Measurements from ENCODE around the gene DBN1. TPM values are rescaled to one million over a fixed set of nuclear protein-coding genes. Genes with fewer than 3 reads are reported as not detected.

The DBN1 gene
- polyA plus RNA-seq, 1 of the 3 experiments (the other 2 are of a cell fraction), result 244 TPM

DNA sequence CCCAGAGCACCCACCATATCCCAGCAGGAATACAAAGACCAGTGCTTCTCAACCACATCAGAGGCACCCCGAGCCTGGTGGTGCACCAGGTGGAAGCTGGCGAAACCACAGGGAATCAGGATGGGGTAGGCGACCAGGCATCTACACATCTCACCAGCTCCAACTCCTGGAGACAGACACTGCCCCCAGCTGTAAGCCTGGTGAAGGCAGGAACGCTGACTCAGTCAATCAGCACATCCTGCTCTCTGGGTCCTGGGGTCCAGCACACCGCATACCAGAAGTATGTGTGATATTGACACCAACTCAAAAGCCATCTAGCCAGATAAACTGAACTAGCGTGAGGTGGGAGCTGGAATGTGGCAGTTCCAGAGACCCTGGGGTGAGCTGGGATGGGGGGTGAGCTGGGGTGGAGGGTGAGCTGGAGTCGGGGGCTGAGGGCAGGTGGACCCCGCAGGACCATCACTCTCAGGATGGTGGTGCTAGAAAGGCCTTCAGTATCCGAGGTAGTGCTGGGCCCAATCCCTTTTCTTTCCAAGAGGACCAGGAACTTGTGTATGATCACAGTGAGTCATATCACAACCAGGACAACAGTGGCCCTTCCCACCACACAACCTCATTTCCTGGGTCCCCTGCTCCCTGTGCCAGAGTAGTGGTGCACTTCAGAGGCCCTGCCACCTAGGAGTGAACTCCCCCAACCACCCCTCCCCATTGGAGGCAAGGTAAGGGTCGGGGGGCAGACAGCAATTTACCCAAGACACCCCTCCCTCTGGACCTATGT, 2.5 kb downstream of the DBN1 start (continued):
- TF ChIP-seq, protein P1, sequence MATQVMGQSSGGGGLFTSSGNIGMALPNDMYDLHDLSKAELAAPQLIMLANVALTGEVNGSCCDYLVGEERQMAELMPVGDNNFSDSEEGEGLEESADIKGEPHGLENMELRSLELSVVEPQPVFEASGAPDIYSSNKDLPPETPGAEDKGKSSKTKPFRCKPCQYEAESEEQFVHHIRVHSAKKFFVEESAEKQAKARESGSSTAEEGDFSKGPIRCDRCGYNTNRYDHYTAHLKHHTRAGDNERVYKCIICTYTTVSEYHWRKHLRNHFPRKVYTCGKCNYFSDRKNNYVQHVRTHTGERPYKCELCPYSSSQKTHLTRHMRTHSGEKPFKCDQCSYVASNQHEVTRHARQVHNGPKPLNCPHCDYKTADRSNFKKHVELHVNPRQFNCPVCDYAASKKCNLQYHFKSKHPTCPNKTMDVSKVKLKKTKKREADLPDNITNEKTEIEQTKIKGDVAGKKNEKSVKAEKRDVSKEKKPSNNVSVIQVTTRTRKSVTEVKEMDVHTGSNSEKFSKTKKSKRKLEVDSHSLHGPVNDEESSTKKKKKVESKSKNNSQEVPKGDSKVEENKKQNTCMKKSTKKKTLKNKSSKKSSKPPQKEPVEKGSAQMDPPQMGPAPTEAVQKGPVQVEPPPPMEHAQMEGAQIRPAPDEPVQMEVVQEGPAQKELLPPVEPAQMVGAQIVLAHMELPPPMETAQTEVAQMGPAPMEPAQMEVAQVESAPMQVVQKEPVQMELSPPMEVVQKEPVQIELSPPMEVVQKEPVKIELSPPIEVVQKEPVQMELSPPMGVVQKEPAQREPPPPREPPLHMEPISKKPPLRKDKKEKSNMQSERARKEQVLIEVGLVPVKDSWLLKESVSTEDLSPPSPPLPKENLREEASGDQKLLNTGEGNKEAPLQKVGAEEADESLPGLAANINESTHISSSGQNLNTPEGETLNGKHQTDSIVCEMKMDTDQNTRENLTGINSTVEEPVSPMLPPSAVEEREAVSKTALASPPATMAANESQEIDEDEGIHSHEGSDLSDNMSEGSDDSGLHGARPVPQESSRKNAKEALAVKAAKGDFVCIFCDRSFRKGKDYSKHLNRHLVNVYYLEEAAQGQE (IDR thresholded peaks at IDR 0.05; ENCODE audit: low read depth, low read length), result no peak
- TF ChIP-seq POLR2AphosphoS5 (IDR thresholded peaks at IDR 0.05; ENCODE audit: low read depth, low read length), result no peak
- no peak for TF ChIP-seq ELF1 (IDR thresholded peaks at IDR 0.05)
- TF ChIP-seq, protein P2, sequence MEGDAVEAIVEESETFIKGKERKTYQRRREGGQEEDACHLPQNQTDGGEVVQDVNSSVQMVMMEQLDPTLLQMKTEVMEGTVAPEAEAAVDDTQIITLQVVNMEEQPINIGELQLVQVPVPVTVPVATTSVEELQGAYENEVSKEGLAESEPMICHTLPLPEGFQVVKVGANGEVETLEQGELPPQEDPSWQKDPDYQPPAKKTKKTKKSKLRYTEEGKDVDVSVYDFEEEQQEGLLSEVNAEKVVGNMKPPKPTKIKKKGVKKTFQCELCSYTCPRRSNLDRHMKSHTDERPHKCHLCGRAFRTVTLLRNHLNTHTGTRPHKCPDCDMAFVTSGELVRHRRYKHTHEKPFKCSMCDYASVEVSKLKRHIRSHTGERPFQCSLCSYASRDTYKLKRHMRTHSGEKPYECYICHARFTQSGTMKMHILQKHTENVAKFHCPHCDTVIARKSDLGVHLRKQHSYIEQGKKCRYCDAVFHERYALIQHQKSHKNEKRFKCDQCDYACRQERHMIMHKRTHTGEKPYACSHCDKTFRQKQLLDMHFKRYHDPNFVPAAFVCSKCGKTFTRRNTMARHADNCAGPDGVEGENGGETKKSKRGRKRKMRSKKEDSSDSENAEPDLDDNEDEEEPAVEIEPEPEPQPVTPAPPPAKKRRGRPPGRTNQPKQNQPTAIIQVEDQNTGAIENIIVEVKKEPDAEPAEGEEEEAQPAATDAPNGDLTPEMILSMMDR (IDR thresholded peaks at IDR 0.05), result no peak

DNA sequence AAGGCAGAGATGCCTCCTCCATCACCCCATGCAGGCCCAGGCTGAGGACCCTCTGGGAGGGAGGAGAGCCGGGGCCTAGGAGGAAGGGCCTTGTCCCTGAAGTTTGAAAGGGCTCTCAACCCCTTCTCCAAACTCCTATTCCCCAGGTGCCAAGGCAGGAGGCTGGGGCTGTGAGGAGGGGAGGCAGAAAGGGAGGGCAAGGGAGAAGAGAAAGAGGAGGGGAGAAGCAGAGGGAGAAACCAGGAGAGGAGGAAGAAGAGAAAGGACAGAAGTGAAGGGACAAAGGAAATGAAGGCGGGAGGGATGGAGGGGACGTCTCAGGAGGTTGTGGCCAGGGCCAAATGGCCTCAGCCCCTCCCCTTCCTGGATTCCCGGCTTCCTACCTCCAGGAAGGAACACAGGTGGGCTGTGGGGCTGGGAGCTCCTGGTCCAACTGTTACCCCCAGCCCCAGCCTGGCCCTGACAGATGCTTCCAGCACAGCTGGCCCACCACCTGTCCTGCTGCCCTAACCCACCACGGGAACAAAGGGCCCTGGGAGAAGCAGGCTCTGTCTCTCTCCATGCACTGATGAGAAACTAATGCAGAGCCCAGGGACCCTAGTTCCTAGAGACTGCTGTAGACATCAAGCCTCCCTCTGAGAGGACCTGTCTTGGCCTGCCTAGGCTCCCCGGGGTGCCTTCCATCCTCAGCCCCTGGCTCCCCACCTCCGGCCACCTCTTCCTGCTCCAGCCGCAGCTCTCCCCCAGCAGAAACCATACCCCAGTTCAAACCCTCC, 3.5 kb downstream of the DBN1 start:
- no peak for DNase-seq
- Histone ChIP-seq H3K4me2 (peak overlapping the region; percentile 100), H4K20me1 (ENCODE audit: insufficient read depth) (peaks cover 61% of the 10 kb centered on the region), H3K79me2 (ENCODE audit: insufficient read depth) (peaks cover 67% of the 10 kb centered on the region), H3K27ac (ENCODE audit: low read depth in 2 of 2, low read length in 1 of 2) (peak overlapping the region; percentile 38 to 47; a peak in 3 of 4 replicates), H2AFZ (ENCODE audit: low read depth) (no peak overlapping the region), H3F3A (replicated peaks; ENCODE audit: insufficient read depth) (peaks cover 20% of the 10 kb centered on the region), H3K27me3 (ENCODE audit: insufficient read depth) (no peaks in the 10 kb centered on the region), H3K4me3 (ENCODE audit: low read depth in 2 of 2, low read length in 1 of 2) (peak overlapping the region in 1 of 2 experiments; percentile 6; a peak in 2 of 4 replicates), H3K9me2 (no peaks in the 10 kb centered on the region), H3K36me3 (replicated peaks in 1 of 2; ENCODE audit: control insufficient read depth in 1 of 2, insufficient read depth in 2 of 2, low read length in 1 of 2) (peaks cover 28 to 49% of the 10 kb centered on the region in 2 experiments), H3K4me1 (ENCODE audit: control insufficient read depth in 1 of 2, insufficient read depth in 2 of 2, low read depth in 1 of 2, low read length in 1 of 2) (peaks cover 35 to 48% of the 10 kb centered on the region in 2 experiments; a peak in 3 of 4 replicates), H3K9me3 (no peaks in the 10 kb centered on the region), H3K9ac (peak overlapping the region; percentile 46; the same call in 1 of the 2 replicates)
- 81% methylated on average over 8 of the region's 8 CpGs for WGBS (ENCODE audit: low lambda C conversion rate)
- ChIA-PET CTCF (interaction anchor here (1.1 to 20.3 kb wide), 7 partner anchors 14 to 356 kb away, joined by 3 to 215 read pairs (median 12); partner anchors contain the start of gene PDLIM7), POLR2A (interaction anchor here (0.8 to 4.6 kb wide), 4 partner anchors 9 to 26 kb away, joined by 3 to 43 read pairs (median 9); partner anchors contain the start of gene PDLIM7)
- TF ChIP-seq CHD2 (IDR thresholded peaks at IDR 0.05; ENCODE audit: low read length, partially characterized antibody), result no peak
- TF ChIP-seq EZH2phosphoT487 (IDR thresholded peaks at IDR 0.05; ENCODE audit: borderline replicate concordance, low read depth), result no peak
- no peak for TF ChIP-seq NFIC (IDR thresholded peaks at IDR 0.05; ENCODE audit: borderline replicate concordance)
- TF ChIP-seq, protein P2 (IDR thresholded peaks at IDR 0.05), result no peak
- TF ChIP-seq RAD21 (IDR thresholded peaks at IDR 0.05; ENCODE audit: low read length), result no peak
- TF ChIP-seq TAF1 (IDR thresholded peaks at IDR 0.05; ENCODE audit: borderline replicate concordance, low read depth, low read length), result no peak
- TF ChIP-seq, protein P3, sequence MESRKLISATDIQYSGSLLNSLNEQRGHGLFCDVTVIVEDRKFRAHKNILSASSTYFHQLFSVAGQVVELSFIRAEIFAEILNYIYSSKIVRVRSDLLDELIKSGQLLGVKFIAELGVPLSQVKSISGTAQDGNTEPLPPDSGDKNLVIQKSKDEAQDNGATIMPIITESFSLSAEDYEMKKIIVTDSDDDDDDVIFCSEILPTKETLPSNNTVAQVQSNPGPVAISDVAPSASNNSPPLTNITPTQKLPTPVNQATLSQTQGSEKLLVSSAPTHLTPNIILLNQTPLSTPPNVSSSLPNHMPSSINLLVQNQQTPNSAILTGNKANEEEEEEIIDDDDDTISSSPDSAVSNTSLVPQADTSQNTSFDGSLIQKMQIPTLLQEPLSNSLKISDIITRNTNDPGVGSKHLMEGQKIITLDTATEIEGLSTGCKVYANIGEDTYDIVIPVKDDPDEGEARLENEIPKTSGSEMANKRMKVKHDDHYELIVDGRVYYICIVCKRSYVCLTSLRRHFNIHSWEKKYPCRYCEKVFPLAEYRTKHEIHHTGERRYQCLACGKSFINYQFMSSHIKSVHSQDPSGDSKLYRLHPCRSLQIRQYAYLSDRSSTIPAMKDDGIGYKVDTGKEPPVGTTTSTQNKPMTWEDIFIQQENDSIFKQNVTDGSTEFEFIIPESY (IDR thresholded peaks at IDR 0.05; ENCODE audit: borderline replicate concordance, low read depth), result no peak
- TF ChIP-seq, protein P1 (IDR thresholded peaks at IDR 0.05; ENCODE audit: low read depth, low read length), result no peak

Measured in SK-N-SH (cell line).